ENCODE measurements around the gene SNX6.
"Not testable (repeated sequence)": the region's sequence is repeated elsewhere in the genome, so short reads cannot be mapped to it uniquely, and the experiment has no call there.

GRCh38 chr14:34524216-34524615, 105.7 kb downstream of the SNX6 start:
- TF ChIP-seq POLR2AphosphoS5, POLR2A, TAF1 (IDR thresholded peaks at IDR 0.05; ENCODE audit: low read depth, low read length): not testable (repeated sequence)
